SK-N-SH treated with all-trans-retinoic acid at 6 μM for 48 hours (cell line): Measurements from ENCODE around the gene ZFHX3.

Experiments
- ARNTL ChIP-seq: fragments of 450-650 bp; formaldehyde crosslinking; IDR thresholded peaks from 2 replicates; pipeline ENCODE4 v1.5.0; 2020; ENCODE audit warnings: low read depth, mild to moderate bottlenecking, moderate library complexity, borderline replicate concordance
- BACH2 ChIP-seq: fragments of 250-450 bp; sonication (Bioruptor Pico); IDR thresholded peaks from 2 replicates; pipeline ENCODE4 v1.9.0; 2021; ENCODE audit warnings: mild to moderate bottlenecking, borderline replicate concordance
- CREB5 ChIP-seq: fragments of 250-450 bp; sonication (Bioruptor Pico); IDR thresholded peaks from 2 replicates; pipeline ENCODE4 v1.5.1; 2020; ENCODE audit warnings: low read depth, mild to moderate bottlenecking, moderate library complexity
- CSDC2 ChIP-seq: fragments of 250-450 bp; sonication (Bioruptor Pico); IDR thresholded peaks from 2 replicates; pipeline ENCODE4 v1.5.0; 2020; ENCODE audit warnings: mild to moderate bottlenecking, moderate library complexity
- CSRNP3 ChIP-seq: fragments of 250-450 bp; sonication (Bioruptor Pico); IDR thresholded peaks from 2 replicates; pipeline ENCODE4 v1.5.1; 2021; ENCODE audit warnings: mild to moderate bottlenecking, moderate library complexity
- OSR1 ChIP-seq: fragments of 250-450 bp; sonication (Bioruptor Pico); IDR thresholded peaks from 2 replicates; pipeline ENCODE4 v1.8.0; 2022; ENCODE audit warnings: moderate library complexity, mild to moderate bottlenecking, inconsistent platforms
- PATZ1 ChIP-seq: fragments of 250-450 bp; sonication (Bioruptor Pico); IDR thresholded peaks from 2 replicates; pipeline ENCODE4 v1.8.0; 2020; ENCODE audit warnings: mild to moderate bottlenecking, moderate library complexity, borderline replicate concordance
- POU6F1 ChIP-seq: fragments of 250-450 bp; sonication (Bioruptor Pico); IDR thresholded peaks from 2 replicates; pipeline ENCODE4 v1.8.0; 2021; ENCODE audit warnings: low read depth, mild to moderate bottlenecking, moderate library complexity, borderline replicate concordance
- RARB ChIP-seq: fragments of 250-450 bp; sonication (Bioruptor Pico); IDR thresholded peaks from 2 replicates; pipeline ENCODE4 v1.8.0; 2021; ENCODE audit warnings: mild to moderate bottlenecking, moderate library complexity
- TSHZ2 ChIP-seq: fragments of 250-450 bp; sonication (Bioruptor Pico); IDR thresholded peaks from 2 replicates; pipeline ENCODE4 v1.5.0; 2020; ENCODE audit warnings: mild to moderate bottlenecking, moderate library complexity
- ZC3H10 ChIP-seq: fragments of 250-450 bp; sonication (Bioruptor Pico); IDR thresholded peaks from 2 replicates; pipeline ENCODE4 v1.5.1; 2021; ENCODE audit warnings: mild to moderate bottlenecking, moderate library complexity
- ZFP3 ChIP-seq: fragments of 250-450 bp; sonication (Bioruptor Pico); IDR thresholded peaks from 2 replicates; pipeline ENCODE4 v1.5.0; 2020; ENCODE audit warnings: mild to moderate bottlenecking, moderate library complexity
- ZFP30 ChIP-seq: fragments of 450-650 bp; formaldehyde crosslinking; IDR thresholded peaks from 2 replicates; pipeline ENCODE4 v1.5.0; 2022; ENCODE audit warnings: mild to moderate bottlenecking, moderate library complexity
- ZNF70 ChIP-seq: fragments of 450-650 bp; formaldehyde crosslinking; IDR thresholded peaks from 2 replicates; pipeline ENCODE4 v1.5.0; 2020; ENCODE audit warnings: mild to moderate bottlenecking, moderate library complexity

GRCh38 chr16:72939247-72939646 is 108.7 kb downstream of the ZFHX3 start:
- no peak for TF ChIP-seq OSR1 (CRISPR knock-in tag)
- no peak for TF ChIP-seq BACH2 (CRISPR knock-in tag)
- TF ChIP-seq CSDC2 (CRISPR knock-in tag): no peak
- TF ChIP-seq CSRNP3: no peak
- no peak for TF ChIP-seq ARNTL (CRISPR knock-in tag)
- TF ChIP-seq ZNF70 (CRISPR knock-in tag): no peak
- TF ChIP-seq ZFP30 (CRISPR knock-in tag): no peak
- no peak for TF ChIP-seq RARB
- TF ChIP-seq ZC3H10 (CRISPR knock-in tag): no peak
- no peak for TF ChIP-seq PATZ1
- no peak for TF ChIP-seq CREB5
- TF ChIP-seq POU6F1 (CRISPR knock-in tag): no peak
- TF ChIP-seq TSHZ2 (CRISPR knock-in tag): no peak
- TF ChIP-seq ZFP3 (CRISPR knock-in tag): no peak
